Stimulated activated CD8-positive, alpha-beta memory T cell treated with anti-CD3 and anti-CD28 coated beads, Interleukin-7, amount 100 ng/mL, for 1 hour (primary cell): Measurements from ENCODE around the gene ARHGEF18.
"Not testable (repeated sequence)": the region's sequence is repeated elsewhere in the genome, so short reads cannot be mapped to it uniquely, and the experiment has no call there.

Source experiments
- DNase-seq, 2 donors: peaks; one replicate each; pipeline ENCODE4 v3.0.0-alpha.2; 2020; ENCODE audit warnings: low read depth in 2 of 2

ARHGEF18 gene

GRCh38 chr19:7348587-7349230, at the start of gene ARHGEF18:
TSS of gene ARHGEF18 (plus strand) at chr19:7348937. CDS start at chr19:7362891, 13,954 bp downstream.
- DNase-seq, result no peak

GRCh38 chr19:7301525-7301924, 47.2 kb upstream of the ARHGEF18 start:
- no peak for DNase-seq

GRCh38 chr19:7303470-7303869, 45.3 kb upstream of the ARHGEF18 start:
- DNase-seq, result no peak

GRCh38 chr19:7304200-7304599, 44.5 kb upstream of the ARHGEF18 start:
- DNase-seq, result no peak

- no peak for DNase-seq
Measured at GRCh38 chr19:7307590-7308218, 41.0 kb upstream of the ARHGEF18 start.

GRCh38 chr19:7308327-7308726, 40.4 kb upstream of the ARHGEF18 start:
- DNase-seq, result not testable (repeated sequence)

GRCh38 chr19:7311911-7312310, 36.8 kb upstream of the ARHGEF18 start:
- DNase-seq, result no peak

GRCh38 chr19:7312816-7313215, 35.9 kb upstream of the ARHGEF18 start:
- DNase-seq, result no peak

- DNase-seq, result no peak
Measured at GRCh38 chr19:7318176-7318575, 30.6 kb upstream of the ARHGEF18 start.

GRCh38 chr19:7326105-7326877, 22.4 kb upstream of the ARHGEF18 start:
- DNase-seq, result no peak

- no peak for DNase-seq
Measured at GRCh38 chr19:7327802-7328201, 20.9 kb upstream of the ARHGEF18 start.

- DNase-seq, result no peak
Measured at GRCh38 chr19:7328647-7329046, 20.1 kb upstream of the ARHGEF18 start.

- DNase-seq, result no peak
Measured at GRCh38 chr19:7331446-7331845, 17.3 kb upstream of the ARHGEF18 start.

GRCh38 chr19:7333198-7334118, 15.3 kb upstream of the ARHGEF18 start:
- DNase-seq, result no peak

GRCh38 chr19:7336321-7336973, 12.3 kb upstream of the ARHGEF18 start:
- no peak for DNase-seq

- DNase-seq, result no peak
Measured at GRCh38 chr19:7337380-7338194, 11.2 kb upstream of the ARHGEF18 start.

- peak; percentile 73 to 87 for DNase-seq
Measured at GRCh38 chr19:7340959-7341837, 7.5 kb upstream of the ARHGEF18 start.

GRCh38 chr19:7342143-7342542, 6.6 kb upstream of the ARHGEF18 start:
- DNase-seq, result no peak

GRCh38 chr19:7346488-7346971, 2.2 kb upstream of the ARHGEF18 start:
- no peak for DNase-seq
